GM12872 (cell line): ENCODE results near the gene DNAH10.

Experiments
- CTCF ChIP-seq: IDR thresholded peaks from 3 replicates; pipeline ENCODE4 v1.5.1; 2011; ENCODE audit warnings: low read depth, mild to moderate bottlenecking, low read length, moderate library complexity; ENCODE audit not compliant: insufficient read depth

Gene DNAH10

GRCh38 chr12:123891011-123891410 lies 128.9 kb downstream of the DNAH10 start:
- TF ChIP-seq CTCF = no peak

GRCh38 chr12:123891516-123892179 lies 129.5 kb downstream of the DNAH10 start:
- no peak for TF ChIP-seq CTCF

GRCh38 chr12:123892180-123892559 lies 130.1 kb downstream of the DNAH10 start:
- no peak for TF ChIP-seq CTCF

GRCh38 chr12:123892853-123893252 lies 130.8 kb downstream of the DNAH10 start:
- no peak for TF ChIP-seq CTCF

GRCh38 chr12:123893276-123893675 lies 131.2 kb downstream of the DNAH10 start:
- TF ChIP-seq CTCF = no peak

GRCh38 chr12:123894823-123895345 lies 132.8 kb downstream of the DNAH10 start:
- no peak for TF ChIP-seq CTCF

- no peak for TF ChIP-seq CTCF
Observed at GRCh38 chr12:123895451-123895850, 133.3 kb downstream of the DNAH10 start.
